Stomach (tissue), 4 donors: ENCODE results near the gene CACNA2D3.

Source experiments
- CTCF ChIP-seq, 7 experiments: fragments of 450-650 bp in 4 of 7; fragments of 200-600 bp in 3 of 7; sonication (generic) in 3 of 7; IDR thresholded peaks; one replicate each; pipeline ENCODE4 v1.5.1; 2016 to 2019; ENCODE audit warnings: antibody characterized with exemption in 7 of 7, control low read depth in 2 of 7, mild to moderate bottlenecking in 1 of 7
- POLR2A ChIP-seq, 4 donors: fragments of 450-650 bp; IDR thresholded peaks; one replicate each; pipeline ENCODE4 v1.6.1; 2016; ENCODE audit warnings: antibody characterized with exemption in 4 of 4, control low read depth in 2 of 4, mild to moderate bottlenecking in 1 of 4, moderate library complexity in 1 of 4
- POLR2AphosphoS5 ChIP-seq, 3 donors: sonication (generic); formaldehyde crosslinking; IDR thresholded peaks; one replicate each; pipeline ENCODE4 v1.6.1; 2016; ENCODE audit warnings: antibody characterized with exemption in 3 of 3

- TF ChIP-seq CTCF (IDR thresholded peaks at IDR 0.05) (no peak), POLR2A (IDR thresholded peaks at IDR 0.05) (no peak), POLR2AphosphoS5 (IDR thresholded peaks at IDR 0.05) (no peak)
Measured at GRCh38 chr3:54939557-54940300, 817.4 kb downstream of the CACNA2D3 start.
